ENCODE data around the gene PROCR. TPM values are rescaled to one million over a fixed set of nuclear protein-coding genes. Genes with fewer than 3 reads are reported as not detected.
"Not testable (repeated sequence)": the region's sequence is repeated elsewhere in the genome, so short reads cannot be mapped to it uniquely, and the experiment has no call there.

The PROCR gene
- total RNA-seq, 1 donor from 2014 or later = 104 TPM

DNA sequence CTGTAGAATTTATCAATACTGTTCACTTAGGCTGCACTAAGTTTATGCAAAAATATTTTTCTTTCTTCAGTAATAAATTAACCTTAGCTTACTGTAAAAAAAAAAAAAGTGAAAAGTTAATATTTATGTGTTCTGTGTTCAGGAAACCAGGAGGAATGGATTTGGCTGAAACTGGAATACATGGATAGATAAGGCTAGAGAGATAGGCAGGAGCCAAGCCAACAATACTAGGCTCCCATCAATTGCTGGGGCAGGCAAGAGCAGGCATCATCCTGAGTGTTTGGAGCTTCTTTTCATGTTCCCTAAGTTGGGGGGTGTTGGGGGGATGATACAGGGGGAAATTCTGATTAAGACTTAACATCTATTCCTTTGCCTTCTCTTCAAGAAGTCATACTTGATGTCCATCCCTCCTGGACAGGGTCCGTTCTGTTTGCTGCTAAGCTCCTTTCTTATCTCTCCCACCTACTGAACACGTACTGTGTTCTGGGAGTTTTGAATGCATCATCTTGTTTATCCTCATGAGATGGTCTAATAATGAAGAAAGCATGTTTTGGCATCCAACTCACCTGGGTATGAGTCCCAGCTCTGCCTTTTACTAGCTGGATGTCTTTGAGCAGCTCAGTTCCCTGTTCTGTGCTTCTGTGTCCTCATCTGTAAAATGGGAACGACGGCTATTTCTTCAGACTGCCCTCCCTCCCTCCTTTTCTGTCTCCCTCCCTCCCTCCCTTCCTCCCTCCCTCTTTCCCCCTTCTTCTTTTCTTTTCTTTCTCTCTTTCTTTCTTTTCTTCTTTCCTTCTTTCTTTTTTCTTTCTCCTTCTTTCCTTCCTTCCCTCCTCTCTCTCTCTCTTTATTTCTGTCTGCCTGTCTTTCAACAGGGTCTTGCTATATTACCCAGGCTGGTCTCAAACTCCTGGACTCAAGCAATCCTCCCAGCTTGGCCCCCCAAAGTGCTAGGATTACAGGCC, 6.4 kb upstream of the PROCR start:
- no peaks in the 10 kb centered on the region for H3K4me1 ChIP-seq
- no peak overlapping the region for H3K4me3 ChIP-seq
- no peak for TF ChIP-seq POLR2A (IDR thresholded peaks at IDR 0.05)
- TF ChIP-seq, protein P1, sequence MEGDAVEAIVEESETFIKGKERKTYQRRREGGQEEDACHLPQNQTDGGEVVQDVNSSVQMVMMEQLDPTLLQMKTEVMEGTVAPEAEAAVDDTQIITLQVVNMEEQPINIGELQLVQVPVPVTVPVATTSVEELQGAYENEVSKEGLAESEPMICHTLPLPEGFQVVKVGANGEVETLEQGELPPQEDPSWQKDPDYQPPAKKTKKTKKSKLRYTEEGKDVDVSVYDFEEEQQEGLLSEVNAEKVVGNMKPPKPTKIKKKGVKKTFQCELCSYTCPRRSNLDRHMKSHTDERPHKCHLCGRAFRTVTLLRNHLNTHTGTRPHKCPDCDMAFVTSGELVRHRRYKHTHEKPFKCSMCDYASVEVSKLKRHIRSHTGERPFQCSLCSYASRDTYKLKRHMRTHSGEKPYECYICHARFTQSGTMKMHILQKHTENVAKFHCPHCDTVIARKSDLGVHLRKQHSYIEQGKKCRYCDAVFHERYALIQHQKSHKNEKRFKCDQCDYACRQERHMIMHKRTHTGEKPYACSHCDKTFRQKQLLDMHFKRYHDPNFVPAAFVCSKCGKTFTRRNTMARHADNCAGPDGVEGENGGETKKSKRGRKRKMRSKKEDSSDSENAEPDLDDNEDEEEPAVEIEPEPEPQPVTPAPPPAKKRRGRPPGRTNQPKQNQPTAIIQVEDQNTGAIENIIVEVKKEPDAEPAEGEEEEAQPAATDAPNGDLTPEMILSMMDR (IDR thresholded peaks at IDR 0.05) = no peak
- no peak for TF ChIP-seq POLR2AphosphoS5 (IDR thresholded peaks at IDR 0.05; ENCODE audit: insufficient read depth in 1 of 2, low read depth in 1 of 2)
- H3K27me3 ChIP-seq = no peaks in the 10 kb centered on the region
- H3K27ac ChIP-seq = no peak overlapping the region
- intact Hi-C loops (cut with DNase I) = no loop called here
- H3K36me3 ChIP-seq = no peaks in the 10 kb centered on the region
- DNase-seq (ENCODE audit: extremely low spot score in 2 of 2) = no peak
- no peaks in the 10 kb centered on the region for H3K9me3 ChIP-seq

DNA sequence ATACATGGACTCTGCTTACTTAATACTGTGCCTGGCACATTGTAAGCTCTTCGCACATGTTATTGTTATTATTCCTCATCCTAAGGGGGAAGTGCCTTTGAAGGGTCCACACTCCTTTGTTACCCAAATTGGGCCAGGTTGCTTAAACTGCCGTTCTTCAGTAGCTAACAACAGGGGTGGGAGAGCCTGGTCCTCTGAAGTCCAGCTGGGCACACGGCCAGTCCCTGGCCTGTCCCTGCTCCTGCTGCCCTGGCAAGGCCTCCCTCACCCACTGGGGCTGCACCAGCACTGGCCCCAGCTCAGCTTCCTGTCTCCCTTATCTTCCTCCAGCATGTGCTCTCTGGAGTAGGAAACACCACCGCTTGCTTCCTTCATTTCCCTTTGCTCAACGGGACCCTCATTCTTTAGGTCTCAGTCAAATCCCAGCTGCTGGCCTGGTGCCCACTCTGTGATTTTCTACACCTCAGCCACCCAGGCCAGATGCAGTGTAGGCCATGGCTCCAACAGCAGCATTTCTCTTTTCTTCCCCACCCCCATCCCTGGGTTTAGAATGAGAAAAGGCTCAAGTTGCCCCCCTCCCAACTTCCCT, 5.5 kb upstream of the PROCR start:
- intact Hi-C loops (cut with DNase I) = no loop called here
- Histone ChIP-seq H3K36me3 (no peaks in the 10 kb centered on the region), H3K4me3 (no peak overlapping the region), H3K27ac (no peak overlapping the region), H3K27me3 (no peaks in the 10 kb centered on the region), H3K4me1 (peaks cover 4% of the 10 kb centered on the region), H3K9me3 (no peaks in the 10 kb centered on the region)
- DNase-seq (ENCODE audit: extremely low spot score in 2 of 2) = no peak
- TF ChIP-seq POLR2A (IDR thresholded peaks at IDR 0.05) = no peak
- TF ChIP-seq, protein P1 (IDR thresholded peaks at IDR 0.05) = no peak
- TF ChIP-seq POLR2AphosphoS5 (IDR thresholded peaks at IDR 0.05; ENCODE audit: insufficient read depth in 1 of 2, low read depth in 1 of 2) = peak in 1 of 2 donors; percentile 55

DNA sequence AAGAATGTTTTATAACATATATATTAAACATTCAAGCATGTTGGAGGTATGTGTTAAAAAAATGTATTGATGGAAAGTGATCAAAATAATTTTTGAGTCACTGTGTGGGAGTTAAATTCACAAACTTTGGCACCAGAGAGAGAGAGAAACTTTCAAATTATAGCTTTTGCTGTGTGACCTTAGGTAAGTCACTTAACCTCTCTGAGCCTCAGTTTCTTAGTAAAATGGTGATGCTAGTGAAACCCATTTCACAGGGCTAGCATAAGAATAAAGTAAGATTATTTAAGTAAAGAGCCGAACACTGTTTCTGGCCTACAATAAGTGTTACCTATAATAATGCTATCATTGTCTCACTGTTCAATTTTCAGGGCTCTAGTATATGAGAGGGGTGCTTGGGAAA, 4.1 kb upstream of the PROCR start:
- no peaks in the 10 kb centered on the region for H3K9me3 ChIP-seq
- H3K27me3 ChIP-seq = no peaks in the 10 kb centered on the region
- no peak for TF ChIP-seq POLR2A (IDR thresholded peaks at IDR 0.05)
- TF ChIP-seq, protein P1 (IDR thresholded peaks at IDR 0.05) = no peak
- no peak for TF ChIP-seq POLR2AphosphoS5 (IDR thresholded peaks at IDR 0.05; ENCODE audit: insufficient read depth in 1 of 2, low read depth in 1 of 2)
- intact Hi-C loops (cut with DNase I) = no loop called here
- H3K4me3 ChIP-seq = no peak overlapping the region
- peaks cover 15% of the 10 kb centered on the region for H3K4me1 ChIP-seq
- no peak for DNase-seq (ENCODE audit: extremely low spot score in 2 of 2)
- H3K27ac ChIP-seq = no peak overlapping the region
- H3K36me3 ChIP-seq = no peaks in the 10 kb centered on the region

DNA sequence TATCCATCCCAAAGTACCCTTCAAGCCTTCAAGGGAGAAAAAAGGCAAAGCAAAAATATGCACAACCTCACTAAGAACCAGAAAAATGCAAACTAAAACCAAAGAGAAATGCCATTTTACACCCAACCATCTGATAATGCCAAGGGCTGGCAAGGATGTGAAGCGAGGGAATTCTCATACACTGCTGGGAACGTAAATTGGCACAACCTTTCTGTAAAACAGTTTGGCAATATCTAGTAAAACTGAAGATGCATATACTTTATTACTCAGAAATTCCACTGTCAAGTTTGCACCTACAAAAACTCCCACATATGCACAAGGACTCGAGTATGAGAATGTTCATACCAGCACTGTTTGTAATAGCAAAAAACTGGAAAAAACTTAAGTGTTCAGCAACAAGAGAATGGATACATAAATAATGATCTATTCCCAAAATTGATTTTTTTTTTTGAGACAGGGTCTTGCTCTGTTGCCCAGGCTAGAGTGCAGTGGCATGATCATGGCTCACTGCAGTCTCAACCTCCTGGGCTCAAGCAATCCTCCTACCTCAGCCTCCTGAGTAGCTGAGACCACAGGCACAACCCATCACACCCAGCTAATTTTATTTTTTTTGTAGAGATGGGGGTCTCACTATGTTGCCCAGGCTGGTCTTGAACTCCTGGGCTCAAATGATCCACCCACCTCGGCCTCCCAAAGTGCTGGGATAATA, 3.0 kb upstream of the PROCR start:
- DNase-seq (ENCODE audit: extremely low spot score in 2 of 2); H3K27me3 ChIP-seq; H3K4me3 ChIP-seq; H3K27ac ChIP-seq; H3K9me3 ChIP-seq; intact Hi-C loops (cut with DNase I); H3K36me3 ChIP-seq: not testable (repeated sequence)
- peaks cover 19% of the 10 kb centered on the region for H3K4me1 ChIP-seq

DNA sequence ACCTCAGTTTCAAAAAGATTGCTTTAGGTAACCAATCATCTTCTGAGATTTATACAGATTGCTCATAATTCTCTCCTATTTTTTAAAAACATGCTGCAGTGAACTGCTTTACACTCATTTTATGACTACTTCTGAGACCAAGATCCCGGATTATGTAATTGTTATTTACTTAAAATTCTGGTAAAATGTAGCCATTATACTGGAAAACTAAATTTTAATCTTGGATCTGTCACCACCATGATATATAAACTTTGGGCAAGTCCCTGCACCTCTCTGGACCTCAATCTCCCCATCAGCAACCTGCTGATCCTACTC, 477 bp upstream of the PROCR start:
- H3K4me3 ChIP-seq = peak overlapping the region; percentile 40 to 46
- intact Hi-C loops (cut with DNase I) = no loop called here
- no peaks in the 10 kb centered on the region for H3K27me3 ChIP-seq
- H3K4me1 ChIP-seq = peaks cover 28% of the 10 kb centered on the region
- TF ChIP-seq, protein P1 (IDR thresholded peaks at IDR 0.05) = no peak
- TF ChIP-seq POLR2AphosphoS5 (IDR thresholded peaks at IDR 0.05; ENCODE audit: insufficient read depth in 1 of 2, low read depth in 1 of 2) (no peak), POLR2A (IDR thresholded peaks at IDR 0.05) (no peak)
- DNase-seq (ENCODE audit: extremely low spot score in 2 of 2) = no peak
- H3K9me3 ChIP-seq = no peaks in the 10 kb centered on the region
- H3K27ac ChIP-seq = peak overlapping the region; percentile 78
- H3K36me3 ChIP-seq = no peaks in the 10 kb centered on the region
